ENCODE measurements around the gene GTF3C4. TPM values are rescaled to one million over a fixed set of nuclear protein-coding genes. Genes with fewer than 3 reads are reported as not detected.

The GTF3C4 gene
- total RNA-seq, 1 donor from 2014 or later, result 12.5 TPM

DNA sequence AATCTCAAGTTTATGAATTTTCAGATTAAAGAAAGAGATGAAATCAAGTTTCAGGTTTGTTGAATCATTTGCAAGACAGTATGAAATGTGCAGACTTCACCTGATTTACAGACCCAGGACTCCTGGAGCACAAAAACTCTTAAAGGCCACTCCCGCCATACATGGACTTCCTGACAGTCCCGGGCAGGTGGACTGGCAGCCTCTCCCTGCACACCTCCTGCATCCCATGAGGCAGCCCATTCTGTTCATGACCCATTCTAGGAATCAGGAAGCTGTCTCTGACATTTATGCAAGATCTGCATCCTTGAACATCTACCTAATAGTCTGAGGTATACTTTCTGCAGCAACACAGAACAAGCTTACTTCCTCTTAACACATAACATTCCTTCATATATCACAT is 6.4 kb upstream of the GTF3C4 start:
- Histone ChIP-seq H3K4me3 (ENCODE audit: low read length in 3 of 3) (no peak overlapping the region), H3K9me3 (ENCODE audit: control insufficient read depth in 3 of 3, low read length in 3 of 3) (no peaks in the 10 kb centered on the region), H3K27ac (ENCODE audit: low read depth, low read length) (no peak overlapping the region), H3K4me1 (ENCODE audit: control insufficient read depth in 3 of 3, insufficient read depth in 3 of 3, low read length in 3 of 3) (no peaks in the 10 kb centered on the region), H3K27me3 (ENCODE audit: control insufficient read depth in 3 of 3, insufficient read depth in 3 of 3, low read length in 3 of 3) (no peaks in the 10 kb centered on the region), H3K9ac (ENCODE audit: low read depth in 1 of 3, low read length in 3 of 3) (no peak overlapping the region), H3K36me3 (ENCODE audit: control insufficient read depth in 3 of 3, insufficient read depth in 3 of 3, low read length in 3 of 3) (peaks cover 19 to 22% (median 21%) of the 10 kb centered on the region in 3 donors)

DNA sequence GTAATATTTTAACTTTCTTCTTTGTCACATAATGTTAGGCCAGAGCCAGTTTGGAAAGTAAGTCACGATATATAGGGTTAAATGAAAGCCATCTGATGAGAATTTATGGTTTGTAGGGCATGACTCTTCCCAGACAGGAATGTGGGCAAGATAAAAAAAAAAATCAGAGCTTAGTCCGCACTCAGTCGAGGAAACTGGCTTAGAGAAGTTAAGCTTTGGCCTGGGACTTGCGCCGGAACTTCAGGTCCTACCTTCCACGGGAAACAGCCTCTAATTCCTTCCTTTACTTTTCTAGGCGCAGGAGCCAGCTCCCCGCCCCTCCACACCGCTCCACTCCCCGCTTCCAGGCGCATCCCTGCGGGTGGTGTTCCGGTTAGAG is 956 bp upstream of the GTF3C4 start:
- Histone ChIP-seq H3K9me3 (ENCODE audit: control insufficient read depth in 3 of 3, low read length in 3 of 3) (no peaks in the 10 kb centered on the region), H3K4me3 (ENCODE audit: low read length in 3 of 3) (peak overlapping the region; percentile 94 to 99 (median 98)), H3K4me1 (ENCODE audit: control insufficient read depth in 3 of 3, insufficient read depth in 3 of 3, low read length in 3 of 3) (peaks cover 16 to 34% (median 23%) of the 10 kb centered on the region in 3 donors), H3K27ac (ENCODE audit: low read depth, low read length) (peak overlapping the region; percentile 98), H3K36me3 (ENCODE audit: control insufficient read depth in 3 of 3, insufficient read depth in 3 of 3, low read length in 3 of 3) (no peaks in the 10 kb centered on the region), H3K9ac (ENCODE audit: low read depth in 1 of 3, low read length in 3 of 3) (peak overlapping the region; percentile 96 to 99 (median 98)), H3K27me3 (ENCODE audit: control insufficient read depth in 3 of 3, insufficient read depth in 3 of 3, low read length in 3 of 3) (no peaks in the 10 kb centered on the region)

DNA sequence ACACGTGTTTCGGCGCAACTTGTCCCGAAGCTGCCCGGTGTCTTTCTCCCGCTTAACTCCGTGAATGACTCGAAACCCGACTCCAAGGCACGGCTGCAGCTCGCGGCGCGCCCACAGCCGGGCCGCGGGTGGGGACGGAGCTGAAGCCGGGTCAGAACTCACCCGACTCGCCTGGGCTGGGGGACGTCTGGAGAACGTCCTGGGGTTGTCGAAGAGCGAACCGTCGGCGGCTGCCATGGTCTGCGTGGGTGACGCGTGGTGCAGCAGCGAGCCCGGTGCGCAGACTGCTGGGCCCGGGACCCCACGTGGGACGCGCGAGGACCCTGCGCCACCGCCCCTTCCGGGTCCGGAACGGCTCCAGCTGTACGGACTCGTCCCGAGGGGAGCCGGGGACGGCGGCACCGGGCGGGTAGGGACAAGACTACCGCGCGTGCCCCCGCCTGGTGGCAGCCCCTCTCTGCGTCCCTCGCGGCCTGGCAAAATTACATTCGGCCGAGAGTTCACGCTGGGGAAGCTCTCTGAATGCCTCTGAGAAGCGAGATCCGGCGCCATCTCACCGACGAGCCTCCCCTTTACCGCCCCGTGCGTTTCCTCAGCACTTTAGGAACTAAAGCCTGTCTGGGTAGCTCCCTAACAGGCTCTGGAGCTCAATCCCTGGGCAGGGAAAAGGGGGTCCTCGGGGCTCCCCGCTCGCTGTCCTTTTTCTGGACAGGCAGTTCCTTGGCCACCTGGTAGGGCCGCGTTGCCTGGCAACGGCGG is 387 bp upstream of the GTF3C4 start, which contains the start of gene DDX31:
Gene DDX31, minus strand, starts transcription at position 286 of the 759 bp plus-strand sequence. Its CDS starts 49 bp downstream, at position 237.
- no peaks in the 10 kb centered on the region for H3K36me3 ChIP-seq (ENCODE audit: control insufficient read depth in 3 of 3, insufficient read depth in 3 of 3, low read length in 3 of 3)
- no peaks in the 10 kb centered on the region for H3K27me3 ChIP-seq (ENCODE audit: control insufficient read depth in 3 of 3, insufficient read depth in 3 of 3, low read length in 3 of 3)
- peak within 1 kb of the TSS; percentile 96 to 99 (median 98) for H3K9ac ChIP-seq (ENCODE audit: low read depth in 1 of 3, low read length in 3 of 3)
- peak within 1 kb of the TSS; percentile 94 to 99 (median 98) for H3K4me3 ChIP-seq (ENCODE audit: low read length in 3 of 3)
- peaks cover 16 to 34% (median 23%) of the 10 kb centered on the region in 3 donors for H3K4me1 ChIP-seq (ENCODE audit: control insufficient read depth in 3 of 3, insufficient read depth in 3 of 3, low read length in 3 of 3)
- no peaks in the 10 kb centered on the region for H3K9me3 ChIP-seq (ENCODE audit: control insufficient read depth in 3 of 3, low read length in 3 of 3)
- H3K27ac ChIP-seq (ENCODE audit: low read depth, low read length), result peak within 1 kb of the TSS; percentile 98

DNA sequence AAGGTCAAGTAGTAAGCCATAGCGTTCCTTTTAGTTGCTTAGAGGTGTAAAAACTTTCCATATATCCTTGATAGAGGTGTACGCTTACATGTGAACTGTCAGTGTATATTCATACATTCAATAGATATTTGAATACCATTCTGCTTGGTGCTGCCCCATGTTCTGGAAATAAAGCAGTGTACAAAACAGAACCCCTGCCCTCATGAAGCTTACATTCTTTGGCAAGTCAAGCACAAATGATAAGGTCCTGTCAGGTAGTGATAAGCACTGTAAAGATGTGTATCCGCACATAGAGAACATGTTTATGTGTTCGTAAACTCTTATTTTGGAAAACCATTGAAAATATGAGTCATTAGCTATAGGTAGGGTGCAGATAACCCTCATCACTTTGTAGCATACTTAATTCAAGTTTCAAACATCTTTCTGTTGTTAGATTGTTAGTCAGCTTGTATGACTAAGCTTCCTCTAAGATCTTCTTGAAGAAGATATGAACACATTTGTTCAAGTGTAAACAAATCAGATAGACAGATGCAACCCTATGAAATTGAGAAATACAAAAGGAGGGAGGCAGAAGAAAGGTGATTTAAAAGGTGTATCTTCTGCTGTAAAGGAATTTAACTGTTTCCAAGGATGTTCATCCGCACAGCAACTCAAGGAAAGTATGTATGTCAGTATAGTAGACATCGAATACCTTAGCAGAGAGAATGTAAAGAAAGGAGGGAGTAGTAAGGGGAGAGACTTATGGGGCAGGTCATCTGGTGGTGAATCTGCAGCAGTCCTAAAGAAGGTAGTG is 1.6 kb downstream of the GTF3C4 start:
- Histone ChIP-seq H3K9me3 (ENCODE audit: control insufficient read depth in 3 of 3, low read length in 3 of 3) (no peaks in the 10 kb centered on the region), H3K4me1 (ENCODE audit: control insufficient read depth in 3 of 3, insufficient read depth in 3 of 3, low read length in 3 of 3) (peaks cover 16 to 34% (median 29%) of the 10 kb centered on the region in 3 donors), H3K36me3 (ENCODE audit: control insufficient read depth in 3 of 3, insufficient read depth in 3 of 3, low read length in 3 of 3) (no peaks in the 10 kb centered on the region), H3K4me3 (ENCODE audit: low read length in 3 of 3) (peak overlapping the region; percentile 94 to 99 (median 98)), H3K27ac (ENCODE audit: low read depth, low read length) (no peak overlapping the region), H3K27me3 (ENCODE audit: control insufficient read depth in 3 of 3, insufficient read depth in 3 of 3, low read length in 3 of 3) (no peaks in the 10 kb centered on the region), H3K9ac (ENCODE audit: low read depth in 1 of 3, low read length in 3 of 3) (peak overlapping the region in 2 of 3 donors; percentile 98 to 99)

DNA sequence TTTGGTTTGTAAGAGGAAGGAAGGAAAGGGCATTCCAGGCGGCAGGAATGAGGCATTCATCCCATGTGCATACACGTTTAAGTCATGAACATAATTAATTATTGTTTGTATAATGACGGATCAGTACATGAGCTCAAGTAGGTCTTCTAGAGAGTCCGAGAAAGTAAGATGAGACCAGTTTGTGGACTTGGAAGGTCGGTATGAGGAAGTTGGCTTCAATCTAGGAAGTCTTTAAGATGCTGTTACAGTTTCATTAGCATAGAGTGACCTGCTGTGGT is 2.1 kb downstream of the GTF3C4 start:
- no peak overlapping the region for H3K27ac ChIP-seq (ENCODE audit: low read depth, low read length)
- H3K9ac ChIP-seq (ENCODE audit: low read depth in 1 of 3, low read length in 3 of 3), result no peak overlapping the region
- peaks cover 16 to 34% (median 29%) of the 10 kb centered on the region in 3 donors for H3K4me1 ChIP-seq (ENCODE audit: control insufficient read depth in 3 of 3, insufficient read depth in 3 of 3, low read length in 3 of 3)
- peak overlapping the region in 1 of 3 donors; percentile 32 for H3K4me3 ChIP-seq (ENCODE audit: low read length in 3 of 3)
- H3K36me3 ChIP-seq (ENCODE audit: control insufficient read depth in 3 of 3, insufficient read depth in 3 of 3, low read length in 3 of 3), result no peaks in the 10 kb centered on the region
- no peaks in the 10 kb centered on the region for H3K27me3 ChIP-seq (ENCODE audit: control insufficient read depth in 3 of 3, insufficient read depth in 3 of 3, low read length in 3 of 3)
- H3K9me3 ChIP-seq (ENCODE audit: control insufficient read depth in 3 of 3, low read length in 3 of 3), result no peaks in the 10 kb centered on the region

DNA sequence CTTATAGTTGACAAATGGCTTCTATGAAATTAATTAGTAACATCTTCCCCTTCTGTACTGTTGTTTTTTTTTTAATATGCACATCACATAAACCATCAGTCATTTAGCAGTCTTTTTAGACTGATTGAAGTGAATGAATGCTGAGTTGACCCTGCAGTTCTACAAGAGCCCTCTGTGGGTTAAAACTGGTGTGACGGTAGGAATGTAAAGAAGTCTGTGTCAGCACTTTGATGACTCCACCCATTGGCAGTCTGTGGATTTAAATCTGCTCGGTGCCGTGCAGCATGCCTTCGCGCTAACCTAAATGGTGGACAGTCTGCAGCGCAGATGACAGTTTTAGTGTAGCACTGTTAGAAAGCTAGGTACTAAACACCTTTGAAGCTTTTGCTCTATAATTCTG is 3.1 kb downstream of the GTF3C4 start:
- H3K27ac ChIP-seq (ENCODE audit: low read depth, low read length), result no peak overlapping the region
- H3K4me3 ChIP-seq (ENCODE audit: low read length in 3 of 3), result no peak overlapping the region
- peaks cover 16 to 34% (median 29%) of the 10 kb centered on the region in 3 donors for H3K4me1 ChIP-seq (ENCODE audit: control insufficient read depth in 3 of 3, insufficient read depth in 3 of 3, low read length in 3 of 3)
- no peaks in the 10 kb centered on the region for H3K27me3 ChIP-seq (ENCODE audit: control insufficient read depth in 3 of 3, insufficient read depth in 3 of 3, low read length in 3 of 3)
- H3K36me3 ChIP-seq (ENCODE audit: control insufficient read depth in 3 of 3, insufficient read depth in 3 of 3, low read length in 3 of 3), result peaks cover 5% of the 10 kb centered on the region in 3 donors
- H3K9ac ChIP-seq (ENCODE audit: low read depth in 1 of 3, low read length in 3 of 3), result no peak overlapping the region
- no peaks in the 10 kb centered on the region for H3K9me3 ChIP-seq (ENCODE audit: control insufficient read depth in 3 of 3, low read length in 3 of 3)

DNA sequence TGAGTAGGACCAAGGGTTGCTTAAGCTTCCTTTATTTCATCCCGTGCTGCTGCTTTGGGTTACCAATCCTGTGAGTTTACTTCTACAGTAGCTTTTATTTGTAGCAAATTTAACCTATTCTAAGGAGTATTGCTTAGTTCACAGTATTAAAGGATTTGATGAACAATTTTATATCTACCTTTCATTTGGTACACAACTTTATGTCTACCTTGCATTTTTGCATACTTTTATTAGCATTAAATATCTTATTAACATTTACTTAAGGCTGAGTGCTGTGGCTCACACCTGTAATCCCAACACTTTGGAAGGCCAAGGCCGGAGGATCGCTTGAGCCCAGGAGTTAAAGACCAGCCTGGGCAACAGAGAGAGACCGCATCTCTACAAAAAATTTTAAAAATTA is 4.2 kb downstream of the GTF3C4 start:
- peaks cover 15 to 17% (median 16%) of the 10 kb centered on the region in 3 donors for H3K36me3 ChIP-seq (ENCODE audit: control insufficient read depth in 3 of 3, insufficient read depth in 3 of 3, low read length in 3 of 3)
- no peaks in the 10 kb centered on the region for H3K27me3 ChIP-seq (ENCODE audit: control insufficient read depth in 3 of 3, insufficient read depth in 3 of 3, low read length in 3 of 3)
- no peak overlapping the region for H3K4me3 ChIP-seq (ENCODE audit: low read length in 3 of 3)
- H3K27ac ChIP-seq (ENCODE audit: low read depth, low read length), result no peak overlapping the region
- no peak overlapping the region for H3K9ac ChIP-seq (ENCODE audit: low read depth in 1 of 3, low read length in 3 of 3)
- H3K4me1 ChIP-seq (ENCODE audit: control insufficient read depth in 3 of 3, insufficient read depth in 3 of 3, low read length in 3 of 3), result peaks cover 16 to 32% (median 25%) of the 10 kb centered on the region in 3 donors
- H3K9me3 ChIP-seq (ENCODE audit: control insufficient read depth in 3 of 3, low read length in 3 of 3), result no peaks in the 10 kb centered on the region

DNA sequence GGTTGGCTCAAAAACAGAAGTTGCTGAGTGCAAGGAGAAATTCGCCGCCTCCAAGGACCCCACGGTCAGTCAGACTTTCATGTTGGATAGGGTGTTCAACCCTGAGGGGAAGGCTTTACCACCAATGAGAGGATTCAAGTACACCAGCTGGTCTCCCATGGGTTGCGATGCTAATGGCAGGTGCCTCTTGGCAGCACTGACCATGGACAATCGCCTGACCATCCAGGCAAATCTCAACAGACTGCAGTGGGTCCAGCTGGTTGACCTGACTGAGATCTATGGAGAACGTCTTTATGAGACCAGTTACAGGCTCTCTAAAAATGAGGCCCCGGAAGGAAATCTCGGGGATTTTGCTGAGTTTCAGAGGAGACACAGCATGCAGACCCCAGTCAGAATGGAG is 7.7 kb downstream of the GTF3C4 start:
- Histone ChIP-seq H3K27ac (ENCODE audit: low read depth, low read length) (no peak overlapping the region), H3K4me1 (ENCODE audit: control insufficient read depth in 3 of 3, insufficient read depth in 3 of 3, low read length in 3 of 3) (peaks cover 0 to 6% (median 4%) of the 10 kb centered on the region in 3 donors), H3K4me3 (ENCODE audit: low read length in 3 of 3) (no peak overlapping the region), H3K36me3 (ENCODE audit: control insufficient read depth in 3 of 3, insufficient read depth in 3 of 3, low read length in 3 of 3) (peaks cover 18 to 29% (median 21%) of the 10 kb centered on the region in 3 donors), H3K9ac (ENCODE audit: low read depth in 1 of 3, low read length in 3 of 3) (no peak overlapping the region), H3K9me3 (ENCODE audit: control insufficient read depth in 3 of 3, low read length in 3 of 3) (no peaks in the 10 kb centered on the region), H3K27me3 (ENCODE audit: control insufficient read depth in 3 of 3, insufficient read depth in 3 of 3, low read length in 3 of 3) (no peaks in the 10 kb centered on the region)

DNA sequence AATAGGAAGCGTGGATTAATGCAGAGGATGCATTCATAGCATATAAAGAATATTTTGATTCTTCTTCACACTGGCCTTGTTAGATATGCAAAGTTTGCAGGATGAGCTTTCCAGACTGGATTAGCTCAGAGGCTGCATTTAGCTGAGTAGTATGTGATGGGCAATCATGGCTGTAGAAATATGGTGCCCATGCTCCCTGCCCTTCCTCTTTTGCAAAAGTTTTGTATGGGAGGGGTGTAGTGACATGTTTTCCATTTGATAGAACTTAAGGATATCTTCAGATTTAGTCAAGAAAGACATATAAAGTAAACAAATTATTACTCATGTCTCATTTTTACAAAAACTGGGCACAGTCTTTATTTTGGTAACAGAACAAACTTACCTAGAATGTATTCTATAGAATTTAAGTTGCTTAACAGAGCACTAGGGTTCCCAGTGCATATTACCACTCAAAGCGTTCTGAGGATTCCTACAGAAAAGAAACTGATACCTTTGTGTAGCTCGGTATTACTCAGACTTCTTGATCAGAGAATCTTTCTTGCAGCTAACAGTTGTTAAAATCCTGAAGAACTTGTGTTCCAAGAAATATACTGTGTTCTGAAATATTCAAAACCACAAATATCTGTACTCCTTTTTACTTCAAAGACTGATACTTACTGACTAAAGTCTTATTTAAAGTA is 9.8 kb downstream of the GTF3C4 start:
- Histone ChIP-seq H3K27me3 (ENCODE audit: control insufficient read depth in 3 of 3, insufficient read depth in 3 of 3, low read length in 3 of 3) (no peaks in the 10 kb centered on the region), H3K36me3 (ENCODE audit: control insufficient read depth in 3 of 3, insufficient read depth in 3 of 3, low read length in 3 of 3) (peaks cover 27 to 45% (median 31%) of the 10 kb centered on the region in 3 donors), H3K4me1 (ENCODE audit: control insufficient read depth in 3 of 3, insufficient read depth in 3 of 3, low read length in 3 of 3) (peaks cover 0 to 6% (median 0%) of the 10 kb centered on the region in 3 donors), H3K9ac (ENCODE audit: low read depth in 1 of 3, low read length in 3 of 3) (no peak overlapping the region), H3K27ac (ENCODE audit: low read depth, low read length) (no peak overlapping the region), H3K9me3 (ENCODE audit: control insufficient read depth in 3 of 3, low read length in 3 of 3) (no peaks in the 10 kb centered on the region), H3K4me3 (ENCODE audit: low read length in 3 of 3) (no peak overlapping the region)

Measured in skeletal muscle tissue (tissue), 4 donors.